Measurements from ENCODE around the gene FCMR.
A peak's percentile ranks its signal among the peaks of the same experiment; 100 is the strongest.
"Not testable (repeated sequence)": the region's sequence is repeated elsewhere in the genome, so short reads cannot be mapped to it uniquely, and the experiment has no call there.

Gene FCMR

DNA sequence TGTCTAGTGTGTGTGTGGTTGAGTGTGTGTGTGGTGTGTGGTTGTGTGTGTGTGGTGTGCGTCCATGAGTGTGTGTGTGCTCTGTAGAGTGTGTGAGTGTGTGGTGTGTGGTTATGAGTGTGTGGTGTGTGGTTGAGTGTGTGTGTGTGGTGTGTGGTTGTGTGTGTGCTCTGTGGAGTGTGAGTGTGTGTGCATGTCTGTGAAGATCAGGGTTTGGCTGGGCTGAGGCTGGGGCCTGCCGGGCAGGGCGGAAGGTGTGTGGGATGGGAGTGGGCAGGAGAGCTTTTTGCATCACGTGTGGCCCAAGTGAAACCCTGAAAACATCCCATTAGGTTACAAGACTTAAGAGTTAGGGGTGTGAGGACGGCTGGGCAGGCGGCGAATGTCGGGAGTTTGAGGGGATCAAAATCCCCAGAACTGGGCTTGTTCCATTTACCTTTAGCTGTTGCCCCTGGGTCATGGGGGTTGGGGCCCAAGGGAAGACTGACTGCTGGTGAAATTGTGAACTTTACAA is 2.9 kb upstream of the FCMR start:
- DNase-seq (ENCODE audit: extremely low read depth in 1 of 2, low read depth in 1 of 2), result no peak

DNA sequence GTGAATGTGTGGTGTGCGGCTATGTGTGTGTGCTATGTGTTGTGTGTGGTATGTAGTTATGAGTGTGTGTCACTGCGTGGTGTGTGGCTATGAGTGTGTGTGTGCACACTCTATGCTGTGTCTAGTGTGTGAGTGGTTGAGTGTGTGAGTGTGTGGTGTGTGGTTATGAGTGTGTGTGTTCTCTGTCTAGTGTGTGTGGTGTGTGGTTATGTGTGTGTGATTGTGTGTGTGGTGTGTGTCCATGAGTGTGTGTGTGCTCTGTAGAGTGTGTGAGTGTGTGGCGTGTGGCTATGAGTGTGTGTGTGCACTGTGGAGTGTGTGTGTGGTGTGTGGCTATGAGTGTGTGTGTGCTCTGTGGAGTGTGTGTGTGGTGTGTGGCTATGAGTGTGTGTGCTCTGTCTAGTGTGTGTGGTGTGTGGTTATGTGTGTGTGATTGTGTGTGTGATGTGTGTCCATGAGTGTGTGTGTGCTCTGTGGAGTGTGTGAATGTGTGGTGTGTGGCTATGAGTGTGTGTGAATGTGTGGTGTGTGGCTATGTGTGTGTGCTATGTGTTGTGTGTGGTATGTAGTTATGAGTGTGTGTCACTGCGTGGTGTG is 2.3 kb upstream of the FCMR start:
- DNase-seq (ENCODE audit: extremely low read depth in 1 of 2, low read depth in 1 of 2), result not testable (repeated sequence)

DNA sequence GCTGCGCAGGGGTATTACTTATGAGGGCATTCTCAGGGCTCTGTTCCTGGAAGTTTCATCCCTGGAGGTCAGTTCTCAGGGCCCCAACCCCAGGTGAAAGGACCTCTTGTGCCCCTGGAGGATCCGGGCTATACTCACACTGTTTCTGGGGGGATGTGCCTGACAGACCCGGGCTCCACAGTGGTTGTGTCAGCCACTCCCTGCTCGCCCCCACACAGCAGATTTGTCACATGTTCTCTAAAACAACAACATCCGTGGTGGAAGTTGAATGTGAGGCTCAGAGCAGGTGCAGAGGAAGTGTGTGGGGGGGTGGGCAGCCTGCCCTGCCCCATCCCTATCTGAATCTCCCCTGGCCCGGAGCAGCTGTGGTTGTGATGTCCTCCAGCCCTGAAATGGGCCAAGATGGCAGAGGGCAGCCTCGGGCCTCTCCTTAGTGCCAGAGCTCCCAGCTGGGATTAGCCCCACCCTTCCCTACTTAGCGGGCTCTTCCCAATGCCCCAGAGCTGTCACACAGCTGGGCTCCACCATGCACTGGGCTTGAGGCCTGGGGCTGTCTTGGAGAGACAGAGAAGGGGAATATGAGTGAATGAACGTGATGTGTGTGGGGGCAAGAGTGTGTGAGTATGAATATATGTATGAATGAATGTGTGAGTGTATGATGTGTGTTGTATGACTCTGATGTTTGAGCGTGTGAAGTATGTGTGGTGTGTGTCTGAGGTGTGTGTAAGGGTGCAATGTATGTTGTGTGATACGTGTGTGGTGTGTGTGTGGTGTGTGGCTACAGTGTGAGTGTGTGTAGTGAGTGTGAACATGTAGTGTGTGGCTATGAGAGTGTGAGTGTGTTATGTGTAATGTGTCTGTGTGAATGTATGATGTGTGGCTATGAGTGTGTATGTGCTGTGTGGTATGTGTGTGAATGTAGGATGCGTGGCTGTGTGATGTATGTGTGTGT is 1.5 kb upstream of the FCMR start:
- DNase-seq (ENCODE audit: extremely low read depth in 1 of 2, low read depth in 1 of 2), result peak; percentile 46 to 49

DNA sequence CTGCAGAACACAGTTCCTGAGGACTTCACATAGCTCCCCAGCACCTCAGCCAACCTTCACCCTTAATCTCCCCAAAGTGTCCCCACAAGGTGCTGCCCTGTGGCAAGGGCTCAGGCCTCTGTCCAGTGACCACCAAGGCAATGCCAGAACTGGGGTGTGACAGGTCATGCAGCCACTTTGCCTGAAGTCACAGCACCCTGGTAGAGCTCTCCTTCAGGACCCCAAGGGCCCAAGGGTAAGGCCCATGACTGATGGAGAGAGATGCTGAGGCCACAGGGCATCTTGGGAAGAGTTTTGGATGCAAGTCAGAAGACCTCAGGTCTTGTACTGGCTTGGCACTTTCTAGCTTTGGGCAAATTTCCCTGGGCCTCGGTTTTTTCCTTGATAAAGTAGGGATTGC is 783 bp upstream of the FCMR start:
- no peak for DNase-seq (ENCODE audit: extremely low read depth in 1 of 2, low read depth in 1 of 2)

DNA sequence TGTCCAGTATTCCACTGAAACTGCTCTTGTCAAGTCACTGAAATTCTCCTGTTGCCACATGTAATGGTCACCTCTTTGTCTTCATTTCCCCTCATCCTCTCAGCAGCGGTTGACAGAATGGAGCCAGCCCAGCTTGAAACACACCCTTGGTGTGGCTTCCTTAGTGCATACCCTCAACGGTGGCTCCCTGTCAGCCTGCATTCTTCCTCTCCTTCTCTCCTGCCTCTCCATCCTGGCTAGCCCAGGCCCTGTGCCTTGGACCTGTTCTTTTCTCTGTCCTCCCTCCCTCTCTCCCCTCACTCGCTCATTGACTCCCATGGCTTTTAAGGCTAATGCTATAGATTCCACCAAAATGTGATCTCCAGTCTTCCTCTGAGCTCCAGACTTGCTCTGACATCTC is 3.7 kb downstream of the FCMR start:
- no peak for DNase-seq (ENCODE audit: extremely low read depth in 1 of 2, low read depth in 1 of 2)

DNA sequence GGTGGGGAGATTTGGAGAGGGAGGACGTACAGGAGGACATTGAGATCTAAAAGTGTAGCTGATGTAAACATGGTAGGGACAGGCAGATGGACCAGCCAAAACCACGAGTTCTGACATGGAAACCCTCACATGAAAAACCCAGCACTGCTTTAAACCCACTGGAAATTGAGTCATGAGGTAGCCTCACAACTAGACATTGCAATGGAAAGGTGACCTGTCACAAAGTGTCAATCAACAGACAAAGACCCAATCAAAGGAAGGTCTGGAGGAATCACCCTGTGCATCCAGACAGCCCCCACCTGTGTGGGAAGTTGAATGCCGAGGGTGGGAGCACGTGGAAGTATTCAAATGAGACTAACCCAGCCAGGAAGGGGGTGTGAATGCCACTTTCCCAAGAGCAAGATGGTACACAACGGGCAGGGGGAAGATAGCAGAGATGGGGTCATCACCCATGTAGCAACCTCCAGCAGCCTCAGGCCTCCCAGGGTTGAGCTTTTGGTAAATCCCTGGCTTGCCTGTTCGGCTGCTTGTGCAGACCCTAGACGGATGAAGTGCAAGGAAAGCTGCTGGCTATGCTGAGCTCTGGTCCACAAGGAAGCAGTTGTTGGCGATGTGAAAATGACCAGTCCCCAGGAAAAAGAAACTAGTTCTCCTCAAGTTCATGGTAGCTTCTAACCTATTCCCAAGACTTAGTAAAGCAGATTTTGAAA is 5.6 kb downstream of the FCMR start:
- DNase-seq (ENCODE audit: extremely low read depth in 1 of 2, low read depth in 1 of 2), result no peak

DNA sequence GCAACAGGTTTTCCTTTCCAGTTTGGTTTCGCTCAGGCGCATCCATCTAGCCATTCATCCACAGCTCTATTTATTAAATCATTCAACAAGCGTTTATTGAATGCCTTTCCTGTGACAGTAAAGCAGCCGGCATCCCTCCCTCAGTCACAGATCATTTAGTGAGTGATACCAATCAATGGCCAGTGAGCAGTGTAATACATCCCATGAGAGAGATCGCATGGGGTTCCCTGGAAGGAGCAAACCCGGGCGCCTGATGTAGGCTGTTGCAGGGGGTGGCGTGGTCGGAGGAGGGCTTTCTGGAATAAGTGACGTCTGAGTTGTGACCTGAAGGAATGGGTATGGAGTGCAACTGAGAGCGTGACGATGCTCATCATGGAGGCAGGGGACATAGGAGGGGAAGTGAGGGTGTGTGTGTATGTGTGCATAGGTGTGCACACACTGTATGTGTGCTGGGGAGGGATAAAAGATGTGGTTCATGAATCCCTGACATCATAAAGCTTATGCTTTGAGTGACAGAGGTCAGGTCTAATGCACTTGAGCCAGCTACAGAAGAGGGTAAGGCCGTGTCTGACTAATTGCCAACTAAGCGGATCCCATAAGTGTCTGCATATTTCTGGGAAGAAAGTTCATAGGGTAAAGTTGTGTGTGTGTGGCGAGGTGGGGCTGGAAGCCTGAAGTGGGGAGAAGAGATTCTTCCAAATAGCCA is 6.6 kb downstream of the FCMR start:
- DNase-seq (ENCODE audit: extremely low read depth in 1 of 2, low read depth in 1 of 2), result no peak

DNA sequence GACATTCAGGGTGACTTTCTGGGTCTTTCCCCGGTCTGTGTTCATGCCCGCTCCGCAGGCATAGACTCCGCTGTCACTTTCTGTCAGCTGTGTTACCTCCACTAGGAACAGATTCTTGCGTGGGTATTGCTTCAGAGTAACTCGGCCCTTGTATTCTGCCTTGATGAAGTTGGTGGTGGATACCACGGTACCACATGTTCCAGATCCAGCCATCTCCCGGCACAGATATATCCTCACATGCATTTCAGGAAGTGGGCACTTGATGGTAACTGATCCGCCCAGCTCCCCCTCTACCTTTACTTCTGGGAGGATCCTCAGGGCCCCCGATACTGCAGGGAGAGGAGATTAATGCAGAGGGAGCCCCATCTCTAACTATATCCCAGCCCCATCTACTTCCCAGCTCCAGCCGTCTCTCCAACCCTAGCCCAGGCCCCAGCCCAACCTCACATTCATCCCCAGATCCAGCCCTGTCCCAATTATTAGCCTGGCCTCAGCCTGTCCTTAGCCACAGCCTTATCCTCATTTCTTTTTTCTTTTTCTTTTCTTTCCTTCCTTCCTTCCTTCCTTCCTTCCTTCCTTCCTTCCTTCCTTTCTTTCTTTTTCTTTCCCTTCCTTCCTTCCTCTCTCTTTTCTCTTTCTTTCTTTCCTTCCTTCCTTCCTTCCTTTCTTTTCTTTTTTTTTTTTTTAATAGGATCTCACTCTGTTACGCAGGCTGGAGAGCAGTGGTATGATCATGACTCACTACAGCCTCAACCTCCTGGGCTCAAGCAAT is 7.8 kb downstream of the FCMR start:
- DNase-seq (ENCODE audit: extremely low read depth in 1 of 2, low read depth in 1 of 2), result no peak

DNA sequence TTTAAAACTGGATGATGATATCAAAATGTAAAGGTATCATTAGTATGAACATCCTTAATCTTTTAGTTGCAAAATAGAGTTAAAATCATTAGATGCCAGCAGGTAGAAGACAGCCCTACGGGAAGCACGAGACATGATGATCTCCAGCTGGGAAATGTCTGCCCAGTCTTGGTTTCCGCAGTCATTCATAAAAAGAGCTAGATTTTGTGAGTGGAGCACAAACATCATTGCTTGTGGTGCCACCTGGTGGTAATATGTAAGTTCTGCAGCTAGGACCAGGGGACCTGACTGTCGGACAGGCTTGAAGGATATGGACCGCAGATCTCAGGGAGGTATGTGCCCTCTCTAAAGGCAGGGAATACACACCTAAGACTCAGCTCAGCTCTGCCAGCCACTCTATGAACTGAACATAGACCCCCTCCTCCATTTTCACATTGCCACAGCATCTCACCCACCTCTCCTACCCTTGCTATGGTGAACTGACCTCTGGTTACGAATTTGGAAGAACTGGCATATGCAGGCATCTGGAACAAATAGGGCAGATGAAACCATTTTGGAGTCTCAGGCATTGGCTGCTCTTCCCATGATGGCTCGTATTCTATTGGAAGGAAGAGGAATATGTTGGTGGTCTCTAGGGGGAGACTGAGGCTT is 9.2 kb downstream of the FCMR start:
- DNase-seq (ENCODE audit: extremely low read depth in 1 of 2, low read depth in 1 of 2), result peak in 1 of 2 donors; percentile 34

DNA sequence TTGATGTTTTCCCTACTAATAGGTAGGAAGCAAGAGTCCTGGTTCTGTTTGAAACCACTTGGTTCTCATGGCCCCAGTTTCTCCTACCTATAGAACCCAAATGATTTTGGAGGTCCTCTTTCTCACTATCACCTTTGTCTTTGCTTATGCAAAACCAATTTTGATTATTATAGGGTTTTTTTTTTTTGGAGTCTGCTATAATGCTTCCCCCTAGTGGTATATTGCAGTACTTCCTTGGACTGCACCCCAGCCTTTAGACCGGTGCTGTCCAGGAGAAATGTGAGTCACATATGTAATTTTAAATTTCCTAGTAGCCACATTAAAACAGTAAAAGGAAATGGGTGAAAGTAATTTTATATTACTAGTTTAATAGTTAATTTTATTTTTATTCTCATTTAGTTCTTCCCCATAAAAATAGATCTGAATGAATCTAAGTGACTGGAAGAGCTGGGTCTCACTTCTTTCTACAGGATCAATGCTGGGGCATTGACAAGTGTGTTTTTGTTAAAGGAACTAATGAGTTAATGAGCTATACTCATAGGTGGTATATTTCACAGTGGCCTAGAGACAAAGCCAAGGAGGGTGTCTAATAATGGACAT is 10.6 kb downstream of the FCMR start:
- no peak for DNase-seq (ENCODE audit: extremely low read depth in 1 of 2, low read depth in 1 of 2)

DNA sequence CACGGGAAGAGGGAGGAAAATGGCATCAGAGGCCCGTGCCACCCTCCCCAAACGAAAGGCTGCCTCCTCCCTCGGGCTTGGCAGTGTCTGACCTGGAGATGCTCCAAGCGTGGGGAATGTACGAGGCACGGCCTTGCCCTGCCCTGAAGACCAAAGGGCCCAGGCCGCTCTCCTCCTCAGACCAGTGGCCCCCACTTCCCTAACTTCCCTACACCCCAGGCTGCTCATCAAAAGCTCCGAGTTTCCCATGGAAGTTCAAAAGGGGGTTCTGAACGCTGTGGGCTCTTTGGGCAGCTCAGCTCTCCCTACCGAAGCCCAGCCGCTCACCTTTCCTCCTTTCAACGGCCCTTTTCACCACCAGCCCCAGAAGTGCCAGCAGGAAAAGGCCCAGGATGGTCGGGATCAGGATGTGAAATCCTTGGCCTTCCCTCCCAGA is 11.8 kb downstream of the FCMR start:
- DNase-seq (ENCODE audit: extremely low read depth in 1 of 2, low read depth in 1 of 2), result no peak

DNA sequence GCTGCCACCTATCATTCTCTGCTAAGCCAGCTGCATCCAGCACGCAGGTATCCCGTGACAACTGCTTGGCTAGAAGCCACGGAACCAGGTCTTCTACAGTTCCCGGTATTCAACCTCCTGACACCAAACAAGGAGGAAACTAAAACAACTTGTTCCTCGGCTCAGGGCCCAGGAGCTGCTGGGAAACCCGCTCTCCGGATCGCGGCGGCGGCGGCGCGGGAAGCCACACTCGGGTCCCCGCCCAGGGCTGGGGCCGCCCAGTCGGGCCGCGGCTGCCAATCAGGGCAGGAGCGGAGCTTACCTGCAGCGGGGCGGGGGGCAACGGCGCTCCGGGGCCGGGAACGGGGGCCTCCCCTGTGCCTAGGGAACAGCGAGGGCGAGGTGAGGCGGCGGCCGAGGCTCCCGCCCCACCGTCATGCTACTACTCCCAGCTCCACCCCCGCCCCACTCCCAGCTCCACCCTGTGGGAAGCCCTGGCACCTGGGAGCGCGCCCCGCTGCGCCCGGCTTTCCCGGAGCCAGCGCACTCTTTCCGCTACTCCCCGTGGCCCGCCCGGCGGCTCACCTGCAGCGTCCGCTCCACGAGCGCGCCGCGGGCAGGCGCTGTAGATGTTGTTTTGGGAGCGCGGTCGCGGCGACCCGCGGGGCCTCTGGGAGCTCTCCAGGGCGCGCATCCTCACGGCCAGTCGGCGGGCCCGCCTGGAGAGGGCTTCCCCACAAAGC is 12.4 kb downstream of the FCMR start:
- DNase-seq (ENCODE audit: extremely low read depth in 1 of 2, low read depth in 1 of 2), result peak in 1 of 2 donors; percentile 28

DNA sequence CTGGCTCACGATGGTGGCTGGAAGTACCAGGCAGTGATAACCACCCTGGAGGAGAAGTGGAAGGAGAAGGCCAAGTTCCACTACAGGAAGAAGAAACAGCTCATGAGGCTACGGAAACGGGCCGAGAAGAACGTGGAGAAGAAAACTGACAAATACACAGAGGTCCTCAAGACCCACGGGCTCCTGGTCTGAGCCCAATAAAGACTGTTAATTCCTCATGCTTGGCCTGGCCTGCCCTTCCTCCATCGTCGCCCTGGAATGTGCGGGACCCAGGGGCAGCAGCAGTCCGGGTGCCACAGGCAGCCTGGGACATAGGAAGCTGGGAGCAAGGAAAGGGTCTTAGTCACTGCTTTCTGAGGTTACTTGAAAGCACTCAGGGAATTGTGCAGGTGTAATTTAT is 13.7 kb downstream of the FCMR start:
- no peak for DNase-seq (ENCODE audit: extremely low read depth in 1 of 2, low read depth in 1 of 2)

DNA sequence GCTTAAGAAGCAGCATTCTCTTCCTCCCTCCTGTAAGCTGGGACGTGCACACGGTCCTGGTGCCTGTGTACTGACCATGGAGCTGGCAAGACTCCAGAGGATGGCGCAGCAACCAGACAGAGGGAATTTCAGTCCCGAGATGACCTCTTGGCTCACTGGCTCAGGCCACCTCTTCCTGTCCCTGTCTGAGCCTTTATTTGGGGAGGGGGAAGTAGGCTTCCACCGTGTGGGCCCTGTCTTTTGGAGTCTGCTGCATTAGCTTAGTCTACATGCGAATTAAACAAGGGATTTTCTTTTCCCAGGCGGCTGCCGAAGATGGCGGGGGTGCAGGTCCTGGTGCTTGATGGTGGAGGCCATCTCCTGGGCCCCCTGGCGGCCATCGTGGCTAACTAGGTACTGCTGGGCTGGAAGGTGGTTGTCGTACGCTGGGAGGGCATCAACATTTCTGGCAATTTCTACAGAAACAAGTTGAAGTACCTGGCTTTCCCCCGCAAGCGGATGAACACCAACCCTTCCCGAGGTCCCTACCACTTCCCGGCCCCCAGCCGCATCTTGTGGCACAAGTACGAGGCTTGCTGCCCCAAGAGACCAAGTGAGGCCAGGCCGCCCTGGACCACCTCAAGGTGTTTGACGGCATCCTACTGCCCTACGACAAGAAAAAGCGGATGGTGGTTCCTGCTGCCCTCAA is 14.3 kb downstream of the FCMR start:
- DNase-seq (ENCODE audit: extremely low read depth in 1 of 2, low read depth in 1 of 2), result no peak

DNA sequence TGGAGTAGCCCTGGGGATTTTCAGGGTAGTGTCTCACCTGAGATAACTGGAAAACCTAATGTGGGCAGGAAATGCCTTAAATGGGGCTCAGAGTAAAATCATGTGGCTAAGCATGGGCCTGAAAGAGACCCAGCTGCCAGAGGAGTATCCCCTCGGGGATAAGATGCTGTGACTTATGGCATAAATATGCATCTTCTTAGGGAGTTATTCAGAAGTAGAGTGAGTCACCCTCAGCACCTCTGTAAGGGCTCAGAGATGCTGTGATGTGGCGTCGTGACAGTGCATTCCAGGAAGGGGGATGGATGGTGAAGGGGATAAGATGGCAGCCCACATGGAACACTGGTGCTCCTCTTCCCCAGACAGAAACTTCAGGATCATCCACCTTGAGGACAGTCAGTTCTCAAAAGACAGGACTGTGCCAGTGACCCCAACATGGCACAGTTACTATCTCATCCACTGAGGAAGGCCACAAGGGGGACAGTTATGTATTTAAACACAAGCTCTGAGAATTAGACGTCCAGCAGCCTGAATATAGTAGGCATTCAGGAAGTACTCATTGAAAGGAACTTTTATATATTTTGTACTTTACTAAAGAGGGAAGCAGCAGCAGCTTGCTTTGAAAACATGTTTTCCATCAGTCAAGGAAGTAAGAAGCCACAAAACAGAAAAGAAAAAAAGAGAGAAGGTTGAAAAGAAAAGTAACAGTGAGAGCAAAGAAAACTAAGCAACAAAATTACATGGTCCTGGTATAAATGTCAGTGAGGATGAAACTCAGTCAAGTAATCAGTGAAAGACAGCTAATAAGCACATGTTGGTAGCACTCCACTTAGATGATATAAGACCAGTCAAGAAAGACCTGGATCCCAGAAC is 16.2 kb downstream of the FCMR start:
- DNase-seq (ENCODE audit: extremely low read depth in 1 of 2, low read depth in 1 of 2), result no peak

DNA sequence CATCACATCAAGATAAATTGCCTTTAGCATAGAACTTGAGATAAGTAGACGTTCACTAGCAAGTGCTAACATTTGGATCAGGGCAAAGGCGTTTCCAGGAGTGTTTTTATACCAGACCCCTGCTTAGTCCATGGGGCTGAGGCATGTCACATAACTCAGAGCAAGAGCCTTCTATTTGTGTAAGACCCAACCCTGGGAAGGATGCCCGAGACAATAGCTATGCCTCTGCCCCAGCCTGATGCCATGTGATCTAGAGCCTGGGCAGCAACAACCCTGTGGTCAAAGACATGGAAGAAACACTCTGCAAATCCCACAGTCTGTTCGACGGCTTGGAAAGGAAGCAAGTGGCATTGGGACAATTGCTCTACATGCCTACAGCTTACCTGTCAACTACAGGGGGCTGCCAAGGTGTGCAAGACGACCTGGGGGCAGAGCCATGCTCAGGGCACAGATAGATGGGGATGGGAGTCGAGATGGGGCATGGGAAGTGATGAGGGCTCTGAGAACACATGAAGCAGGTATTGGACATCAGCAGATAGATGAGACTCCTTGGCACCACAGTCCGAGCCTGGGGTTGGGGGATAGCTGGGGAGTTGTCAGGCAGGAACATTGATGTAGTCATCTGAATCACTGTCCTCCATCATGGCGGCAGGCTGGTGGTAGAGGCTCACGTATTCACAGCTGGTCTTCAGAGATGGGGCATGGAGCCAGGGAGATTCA is 17.2 kb downstream of the FCMR start:
- DNase-seq (ENCODE audit: extremely low read depth in 1 of 2, low read depth in 1 of 2), result no peak
